GM21529 (cell line): ENCODE measurements around the gene PGLYRP4.
"Not testable (repeated sequence)": the region's sequence is repeated elsewhere in the genome, so short reads cannot be mapped to it uniquely, and the experiment has no call there.

Source experiments
- ATAC-seq: cut with Tn5 transposase; IDR thresholded peaks from one replicate; pipeline ENCODE4 v1.9.1; 2021; ENCODE audit not compliant: unreplicated experiment

PGLYRP4 gene

DNA sequence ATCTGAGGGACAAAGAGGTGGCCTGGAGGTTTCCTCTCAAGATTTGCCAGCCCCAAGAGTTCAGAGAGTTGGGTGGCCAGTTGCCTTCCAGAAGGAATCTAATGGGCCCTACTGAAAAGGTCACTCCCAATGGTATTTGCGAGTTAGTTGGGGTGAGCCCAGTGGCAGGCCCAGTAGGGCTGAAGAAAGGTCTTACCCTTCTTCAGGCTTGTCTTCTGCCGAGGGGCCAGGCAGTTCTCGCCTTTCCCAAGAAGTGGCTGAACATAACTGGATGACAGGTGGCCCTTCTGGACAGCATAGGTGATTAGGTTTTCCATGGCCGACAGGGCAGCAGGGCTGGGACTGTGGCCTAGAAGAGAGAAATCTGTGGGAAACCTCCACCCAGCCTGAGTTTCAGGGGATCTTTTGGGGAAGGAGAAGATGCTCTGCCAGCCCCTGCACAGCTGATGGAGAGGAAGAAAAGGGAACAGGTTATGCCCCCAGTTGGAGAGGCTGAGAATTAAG lies 7.2 kb downstream of the PGLYRP4 start:
- no peak for ATAC-seq

DNA sequence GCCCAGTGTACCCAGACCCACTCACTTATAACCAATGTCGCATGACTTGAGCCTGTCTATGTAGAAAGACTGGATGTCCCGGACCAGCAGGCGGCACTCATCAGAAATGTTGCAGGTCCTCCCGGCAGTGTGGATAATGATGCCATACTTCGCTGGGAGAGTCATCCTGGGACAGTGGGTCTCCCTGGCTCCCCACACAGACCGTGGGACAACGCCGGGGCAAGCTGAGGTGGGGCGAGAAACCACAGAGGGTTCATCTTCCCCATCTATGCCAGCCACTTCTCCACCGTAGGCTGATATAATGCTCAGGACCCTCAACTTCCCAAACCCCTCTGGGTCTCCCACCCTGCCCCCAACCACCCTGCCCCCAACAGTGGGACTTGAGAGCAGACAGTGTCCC lies 8.3 kb downstream of the PGLYRP4 start:
- ATAC-seq: no peak

DNA sequence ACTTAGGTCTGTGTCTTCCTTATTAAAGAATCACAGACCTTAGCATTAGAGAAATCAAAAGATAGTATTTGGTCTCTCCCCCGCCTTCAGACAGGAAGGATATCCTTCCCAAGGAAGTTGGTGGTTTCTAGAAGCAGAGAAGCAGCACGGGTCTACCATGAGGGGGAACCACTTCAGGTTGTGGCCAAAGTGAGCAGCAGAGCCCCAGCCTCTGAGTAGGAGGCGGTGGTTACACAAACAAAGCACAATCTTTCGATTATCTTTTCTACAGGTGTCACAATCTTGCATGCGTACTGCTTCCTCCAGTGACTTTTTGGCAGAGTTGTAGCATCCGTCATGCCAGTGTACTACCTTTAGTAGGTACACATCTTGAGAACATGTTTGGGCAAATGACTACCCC lies 8.8 kb downstream of the PGLYRP4 start:
- ATAC-seq: no peak

DNA sequence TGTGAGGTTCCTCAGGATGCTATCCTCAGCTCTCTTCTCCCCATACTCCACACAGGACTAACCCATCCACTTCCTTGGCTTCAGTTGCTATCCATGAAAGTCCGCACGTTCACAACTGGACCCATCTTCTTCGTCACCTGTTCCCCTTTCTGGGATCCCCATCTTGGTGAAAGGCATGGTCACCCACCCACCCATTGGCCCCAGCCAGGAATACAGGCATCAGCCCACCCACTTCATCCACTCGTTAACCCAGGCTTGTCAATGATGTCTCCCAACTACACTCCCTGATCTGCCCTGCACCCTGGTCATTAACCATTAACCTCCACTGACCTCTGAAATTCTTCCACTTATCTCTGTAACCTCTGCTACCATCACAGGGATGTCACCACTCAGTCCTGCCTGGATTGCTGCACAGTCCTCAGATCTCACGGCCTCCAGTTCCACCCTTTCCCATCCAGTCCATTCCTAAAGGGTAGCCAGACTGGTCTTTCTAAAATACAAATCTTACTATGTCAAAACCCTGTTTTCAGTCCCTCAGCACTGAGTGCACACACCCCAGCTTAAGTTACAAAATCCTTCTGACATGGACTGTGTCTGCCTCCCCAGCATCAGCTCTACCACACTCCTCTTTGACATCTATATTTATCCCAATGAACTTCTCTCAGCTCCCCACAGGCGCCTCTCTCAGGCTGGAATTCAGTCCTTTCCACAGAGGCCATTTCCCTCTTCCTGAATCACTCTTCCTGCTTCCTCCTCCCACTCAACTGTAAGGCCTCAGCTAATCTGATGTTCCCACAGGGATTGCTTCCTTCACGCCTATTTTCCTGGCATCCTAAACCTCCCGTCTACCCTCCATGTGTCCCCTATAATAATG lies 10.4 kb downstream of the PGLYRP4 start:
- no peak for ATAC-seq

DNA sequence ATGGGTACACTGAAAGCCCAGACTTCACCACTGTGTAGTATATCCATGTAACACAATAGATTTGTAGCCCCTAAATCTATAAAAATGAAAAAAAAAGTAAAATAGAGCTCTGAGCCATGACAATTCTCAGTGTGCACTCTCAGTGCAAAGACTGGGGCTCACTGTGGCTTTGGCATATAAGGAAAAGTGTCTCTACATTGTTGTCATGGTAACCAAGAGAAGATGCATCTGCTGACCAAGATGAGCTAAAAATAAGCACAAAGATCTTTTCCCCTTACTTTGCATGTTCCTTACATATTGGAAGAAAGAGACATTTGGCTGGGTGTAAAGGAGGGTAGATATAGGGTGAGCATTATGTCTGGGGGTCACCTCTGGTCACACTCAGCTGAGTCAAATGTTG lies 12.0 kb downstream of the PGLYRP4 start:
- no peak for ATAC-seq

DNA sequence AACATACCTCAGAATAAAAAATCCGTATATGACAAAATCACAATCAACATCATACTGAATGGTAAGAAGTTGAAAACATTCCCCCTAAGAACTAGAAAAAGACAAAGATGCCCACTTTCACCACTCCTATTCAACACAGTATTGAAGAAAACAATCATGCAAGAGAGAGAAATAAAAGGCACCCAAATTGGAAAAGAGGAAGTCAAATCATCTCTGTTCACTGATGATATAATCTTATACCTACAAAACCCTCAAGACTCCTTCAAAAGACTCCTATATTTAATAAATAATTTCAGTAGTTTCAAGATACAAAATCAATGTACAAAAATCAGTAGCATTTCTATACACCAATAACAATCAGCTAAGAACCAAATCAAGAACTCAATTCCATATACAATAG lies 14.7 kb downstream of the PGLYRP4 start:
- ATAC-seq: no peak

DNA sequence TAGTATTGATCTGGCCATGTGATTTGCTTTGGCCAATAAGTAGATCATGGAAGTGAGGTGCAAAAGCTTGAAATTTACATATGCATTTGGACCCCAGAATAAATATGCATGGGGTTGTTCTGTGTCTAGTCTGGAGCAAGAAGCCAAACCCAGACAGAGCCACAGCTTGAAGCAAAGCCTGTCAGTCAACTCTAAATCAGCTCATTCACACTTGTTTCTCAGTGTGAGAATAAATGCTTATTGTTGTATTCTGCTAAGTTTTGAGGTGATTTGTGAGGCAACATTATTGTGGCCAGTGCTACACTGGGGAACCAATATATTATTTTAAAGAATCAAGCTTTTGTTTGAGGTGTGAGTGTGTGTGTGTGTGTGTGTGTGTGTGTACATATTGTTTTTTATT lies 23.7 kb downstream of the PGLYRP4 start:
- no peak for ATAC-seq

DNA sequence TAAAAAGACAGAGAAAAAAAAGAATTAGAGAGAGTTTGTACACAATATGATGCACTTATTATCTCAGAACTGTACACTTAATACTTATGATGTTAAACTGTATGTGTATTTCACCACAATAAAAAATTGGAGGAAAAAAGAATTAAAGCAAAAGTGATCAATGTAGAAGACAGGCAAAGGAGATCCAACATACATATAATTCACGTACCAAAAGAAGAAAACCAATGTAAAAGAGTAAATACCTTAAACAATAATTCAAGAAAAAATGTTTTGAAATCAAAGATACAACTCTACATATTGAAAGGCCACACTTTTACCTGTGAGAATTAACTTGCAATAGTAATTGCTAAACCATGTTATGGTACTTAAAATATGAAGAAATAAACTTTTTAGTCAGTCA lies 26.1 kb downstream of the PGLYRP4 start:
- no peak for ATAC-seq

DNA sequence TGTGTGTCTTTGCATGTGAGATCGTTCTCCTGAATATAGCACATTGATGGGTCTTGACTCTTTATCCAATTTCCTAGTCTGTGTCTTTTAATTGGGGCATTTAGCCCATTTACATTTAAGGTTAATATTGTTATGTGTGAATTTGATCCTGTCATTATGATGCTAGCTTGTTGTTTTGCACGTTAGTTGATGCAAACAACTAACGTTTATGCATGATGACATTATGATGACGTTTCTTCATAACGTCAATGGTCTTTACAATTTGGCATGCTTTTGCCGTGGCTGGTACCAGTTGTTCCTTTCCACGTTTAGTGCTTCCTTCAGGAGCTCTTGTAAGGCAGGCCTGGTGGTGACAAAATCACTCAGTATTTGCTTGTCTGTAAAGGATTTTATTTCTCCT lies 30.5 kb downstream of the PGLYRP4 start:
- ATAC-seq: not testable (repeated sequence)

DNA sequence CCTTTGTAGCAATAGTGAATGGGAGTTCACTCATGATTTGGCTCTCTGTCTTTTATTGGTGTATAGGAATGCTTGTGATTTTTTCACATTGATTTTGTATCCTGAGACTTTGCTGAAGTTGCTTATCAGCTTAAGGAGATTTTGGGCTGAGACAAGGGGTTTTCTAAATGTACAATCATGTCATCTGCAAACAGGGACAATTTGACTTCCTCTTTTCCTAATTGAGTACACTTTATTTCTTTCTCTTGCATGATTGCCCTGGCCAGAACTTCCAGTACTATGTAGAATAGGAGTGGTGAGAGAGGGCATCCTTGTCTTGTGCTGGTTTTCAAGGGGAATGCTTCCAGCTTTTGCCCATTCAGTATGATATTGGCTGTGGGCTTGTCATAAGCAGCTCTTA lies 32.6 kb downstream of the PGLYRP4 start:
- ATAC-seq: not testable (repeated sequence)

DNA sequence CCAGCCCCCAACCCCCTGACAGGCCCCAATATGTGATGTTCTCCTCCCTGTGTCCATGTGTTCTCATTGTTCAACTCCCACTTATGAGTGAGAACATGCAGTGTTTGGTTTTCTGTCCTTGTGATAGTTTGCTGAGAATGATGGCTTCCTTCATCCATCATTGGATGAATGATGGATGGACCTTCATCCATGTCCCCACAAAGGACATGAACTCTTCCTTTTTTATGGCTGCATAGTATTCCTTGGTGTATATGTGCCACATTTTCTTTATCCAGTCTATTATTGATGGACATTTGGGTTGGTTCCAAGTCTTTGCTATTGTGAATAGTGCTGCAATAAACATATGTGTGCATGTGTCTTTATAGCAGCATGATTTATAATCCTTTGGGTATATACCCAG lies 34.3 kb downstream of the PGLYRP4 start:
- not testable (repeated sequence) for ATAC-seq

DNA sequence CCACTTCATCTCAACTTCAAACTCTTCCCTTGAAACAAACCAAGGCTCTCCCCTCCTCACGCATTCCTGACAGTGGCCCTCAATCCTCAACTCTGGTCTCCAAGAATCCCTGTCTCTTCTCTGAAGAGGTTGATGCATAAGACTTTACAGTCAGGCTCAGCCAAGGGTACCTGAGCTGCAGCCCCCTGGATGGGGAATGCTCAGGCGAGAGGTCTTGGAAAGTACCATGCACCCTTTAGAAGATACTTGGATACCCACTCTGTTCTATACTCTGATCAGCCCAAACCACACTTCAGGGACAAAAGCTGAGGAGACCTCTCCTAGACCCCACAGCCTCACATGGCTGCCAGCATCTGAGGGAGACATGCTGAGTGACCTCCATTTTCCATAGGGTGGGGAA lies 35.4 kb downstream of the PGLYRP4 start:
- ATAC-seq: no peak

DNA sequence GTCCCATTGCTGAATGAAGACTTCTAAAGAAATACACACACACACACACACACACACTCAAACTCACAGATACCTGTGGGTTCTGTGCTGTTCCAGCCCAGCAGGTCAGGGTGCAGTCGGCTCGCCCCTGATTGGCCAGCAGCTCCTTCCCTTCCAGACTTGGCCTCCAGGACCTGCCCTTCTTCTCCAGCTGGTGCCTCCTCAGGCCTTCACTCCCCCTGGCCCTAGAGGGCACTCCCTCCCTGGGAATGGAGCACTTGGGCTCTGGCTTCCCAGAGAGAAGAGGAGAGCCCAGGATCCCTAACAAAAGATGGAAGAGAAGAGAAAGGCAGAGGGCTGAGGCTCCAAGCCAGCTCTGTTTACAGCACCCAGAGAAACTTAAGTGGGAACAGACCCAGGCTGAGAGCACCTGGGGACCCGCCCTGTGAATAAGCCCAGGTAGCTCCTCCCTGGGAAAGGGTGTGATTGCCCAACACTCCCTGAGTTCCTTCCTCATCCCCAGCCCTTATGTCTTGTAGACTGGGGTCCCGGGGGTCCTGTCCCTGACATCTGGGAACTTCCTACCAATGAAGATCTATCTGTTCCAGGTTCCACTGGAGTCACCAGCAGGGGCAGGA lies 36.0 kb downstream of the PGLYRP4 start, which contains the start of gene PGLYRP3:
Gene PGLYRP3 (minus strand): TSS at position 383 of the 617 bp plus-strand sequence. CDS start 2,287 bp downstream, outside the sequence.
- no peak for ATAC-seq

DNA sequence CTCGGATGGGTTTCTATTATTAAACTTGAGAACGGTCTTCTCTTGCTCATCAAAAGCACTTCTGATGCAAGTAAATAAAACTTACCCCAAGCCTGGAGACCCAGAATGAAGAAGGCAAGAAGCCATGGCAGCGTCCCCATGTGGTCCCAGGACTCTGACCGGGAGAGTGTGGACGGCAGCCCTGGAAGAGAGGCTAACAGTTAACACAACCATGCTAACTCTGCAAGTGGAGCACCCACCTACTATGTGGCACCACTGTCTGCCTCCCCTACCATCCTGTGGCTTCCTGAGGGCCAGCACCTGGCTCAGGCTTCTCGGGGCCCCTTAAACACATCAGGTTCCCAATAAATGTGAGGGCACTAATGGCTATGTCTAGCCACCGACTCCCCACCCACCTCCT lies 38.1 kb downstream of the PGLYRP4 start:
- ATAC-seq: no peak

DNA sequence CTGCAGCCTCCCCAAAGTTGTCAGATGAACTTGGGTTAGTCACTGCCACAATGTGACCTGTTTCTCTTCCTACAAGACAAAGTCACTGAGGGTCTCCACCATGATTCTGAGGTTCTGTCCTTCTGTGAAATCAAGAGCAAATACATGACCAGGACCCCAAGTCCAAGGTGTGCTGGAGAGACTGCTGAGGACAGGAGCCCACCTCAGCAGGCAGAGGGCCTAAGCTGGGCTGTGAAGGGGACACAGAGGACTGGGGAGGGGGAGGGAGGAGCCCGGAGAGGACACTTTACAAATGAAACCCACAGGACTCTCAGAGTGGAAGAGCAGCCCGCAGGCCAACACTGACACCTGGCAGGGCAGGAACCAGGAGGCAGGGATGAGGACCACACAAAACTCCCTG lies 39.2 kb downstream of the PGLYRP4 start:
- ATAC-seq: no peak

DNA sequence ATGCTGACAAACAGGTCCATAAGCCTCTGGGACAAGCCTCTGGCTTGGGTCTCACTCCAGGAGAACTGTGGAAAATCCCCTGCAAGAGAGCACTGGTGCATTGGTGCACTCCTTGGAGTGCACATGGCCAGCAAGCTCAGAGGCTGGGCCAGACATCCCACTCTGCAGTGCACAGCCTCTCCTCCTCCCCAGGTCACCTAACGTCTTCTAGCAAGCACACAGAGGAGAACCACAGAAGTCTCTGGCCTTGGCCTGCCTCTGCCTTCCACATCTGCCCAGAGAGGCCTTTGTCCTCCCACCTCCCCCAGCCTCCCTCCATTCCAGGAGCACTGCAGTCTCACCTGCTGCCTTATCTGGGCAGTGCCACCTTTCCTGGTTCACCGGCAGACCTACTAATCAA lies 40.1 kb downstream of the PGLYRP4 start:
- no peak for ATAC-seq

DNA sequence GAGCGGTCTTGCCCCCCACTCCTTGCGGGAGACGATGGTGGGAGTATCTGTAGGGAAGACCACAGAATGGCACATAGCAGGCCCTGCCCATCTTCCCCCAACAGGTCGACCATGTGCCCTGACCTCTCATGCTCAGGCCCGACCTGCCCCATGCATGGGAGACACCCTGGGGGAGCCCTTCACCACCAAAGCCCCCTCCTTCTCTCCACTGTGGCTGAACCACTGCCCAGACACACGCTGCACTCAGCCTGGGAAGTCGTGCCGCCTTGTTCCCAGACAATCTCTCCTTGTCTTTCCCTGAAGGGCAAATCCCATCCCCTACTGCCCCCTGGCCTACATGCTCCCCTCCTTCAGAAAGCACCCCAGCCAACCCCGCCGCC lies 41.4 kb downstream of the PGLYRP4 start:
- ATAC-seq: no peak

DNA sequence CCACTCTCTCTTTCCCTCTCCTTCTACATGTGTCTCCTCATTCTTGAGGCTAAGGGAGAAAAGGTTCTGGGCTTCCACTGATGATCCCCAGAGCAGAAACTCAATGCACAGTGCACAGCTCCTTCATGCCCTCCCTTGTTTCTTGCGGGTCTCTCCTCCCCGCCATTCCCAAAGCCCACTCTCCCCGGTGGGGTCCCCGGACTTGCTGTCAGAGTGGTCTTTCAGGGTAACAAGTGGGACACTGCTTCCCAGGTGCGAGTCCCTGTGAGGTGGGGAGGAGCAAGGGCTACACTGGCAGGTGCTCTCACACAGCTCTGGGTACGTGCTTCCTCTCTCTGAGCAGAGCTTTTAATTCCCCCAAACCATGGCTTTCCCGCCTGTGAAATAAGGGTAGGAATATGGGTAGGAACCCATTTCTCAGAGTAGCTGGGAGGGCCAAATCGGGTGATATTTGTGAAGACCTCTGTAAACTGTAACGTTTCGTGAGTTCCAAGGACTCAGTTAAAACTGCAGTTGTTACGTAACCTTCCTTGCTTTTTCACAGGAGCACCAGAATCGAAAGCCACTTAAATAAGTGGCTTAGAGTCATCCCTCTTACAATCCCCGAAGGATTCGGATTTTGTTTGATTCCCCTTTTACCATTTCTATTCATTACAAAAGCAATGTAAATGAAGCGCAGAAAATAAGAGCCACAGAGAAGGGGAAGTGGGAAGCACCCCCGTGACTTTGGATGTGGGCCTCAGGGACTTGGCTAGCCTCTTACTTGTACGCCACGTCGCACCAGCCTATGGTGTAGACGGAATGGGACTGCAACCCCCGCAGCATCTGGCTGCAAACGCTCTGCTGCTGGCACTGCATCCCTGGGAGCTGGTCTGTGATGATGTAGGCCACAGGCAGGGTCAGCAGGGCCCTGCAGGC lies 42.1 kb downstream of the PGLYRP4 start:
- no peak for ATAC-seq

DNA sequence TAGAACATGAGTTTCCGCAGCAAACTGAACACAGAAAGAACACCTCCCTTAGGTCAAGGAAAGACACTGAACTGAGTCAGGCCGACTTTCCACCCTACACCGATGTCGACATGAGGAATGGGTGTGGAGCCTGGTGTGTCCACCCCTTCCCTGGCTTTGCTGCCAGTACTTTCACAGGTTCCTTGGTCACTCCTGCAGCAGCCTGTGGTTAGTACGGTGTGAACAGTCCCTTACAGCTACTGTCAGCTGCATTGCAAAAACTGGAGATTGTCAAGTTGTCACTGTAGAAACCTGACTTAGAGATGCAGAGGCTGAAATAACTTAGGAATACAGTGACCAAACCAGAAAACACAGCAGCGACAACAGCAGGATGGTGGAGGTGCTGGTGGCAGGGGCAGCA lies 43.0 kb downstream of the PGLYRP4 start:
- ATAC-seq: no peak

DNA sequence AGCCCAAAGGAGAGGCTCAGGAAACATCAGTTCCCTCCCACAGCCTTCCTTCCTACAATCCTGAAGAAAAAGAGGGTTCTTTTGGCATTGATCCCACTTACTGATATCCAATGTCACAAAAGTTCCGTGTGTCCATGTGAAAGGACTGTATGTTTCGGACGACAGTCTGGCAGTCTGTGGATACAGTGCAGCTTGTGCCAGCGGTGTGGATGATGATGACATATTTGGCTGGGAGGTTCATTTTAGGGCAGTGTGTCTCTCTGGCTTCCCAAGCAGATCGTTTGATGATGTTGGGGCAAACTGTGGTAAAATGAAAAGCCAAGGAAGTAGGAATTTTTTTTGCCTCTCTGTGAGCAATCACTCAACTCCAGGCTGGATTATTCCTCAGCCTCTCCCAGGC lies 46.3 kb downstream of the PGLYRP4 start:
- no peak for ATAC-seq

DNA sequence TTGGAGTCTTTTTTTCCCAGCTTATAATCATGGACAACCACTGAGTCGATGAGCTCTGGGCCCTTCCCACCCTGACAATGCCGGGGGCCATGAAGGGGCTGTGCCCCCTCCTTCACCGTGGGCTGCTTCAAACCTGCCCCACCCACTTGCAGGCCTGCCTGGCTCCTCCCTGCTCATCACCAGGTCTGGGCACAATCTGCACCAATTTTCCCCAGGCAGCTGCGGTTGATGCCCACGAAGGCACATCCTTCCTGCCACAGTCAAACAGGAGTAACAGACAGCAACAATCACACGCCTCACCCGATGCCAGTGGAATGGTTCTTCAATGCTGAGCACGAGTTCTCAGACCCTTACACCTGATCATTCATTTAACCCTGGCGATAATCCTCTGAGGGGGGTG lies 54.8 kb downstream of the PGLYRP4 start:
- ATAC-seq: no peak

DNA sequence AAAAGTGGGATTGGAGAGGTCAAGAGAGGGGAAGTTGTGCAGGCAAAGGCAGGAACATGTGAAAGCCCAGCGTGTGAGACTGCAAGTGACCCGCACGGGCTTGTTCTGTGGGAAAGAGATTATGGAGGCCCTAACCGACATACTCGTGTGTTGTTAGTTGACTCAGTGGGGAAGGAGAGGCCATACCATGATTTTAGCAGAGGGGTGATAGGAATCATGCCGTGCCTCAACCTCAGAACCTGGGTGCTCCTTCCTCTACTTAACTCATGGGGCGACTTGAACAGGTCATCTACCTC lies 55.2 kb downstream of the PGLYRP4 start:
- no peak for ATAC-seq
